HepG2 (cell line): ENCODE results near the gene HSP90AA1. TPM values are rescaled to one million over a fixed set of nuclear protein-coding genes. Genes with fewer than 3 reads are reported as not detected.

Experiments
- ATAC-seq: fragments of 200-7000 bp; cut with Tn5 transposase; 3 replicates; pipeline ENCODE4 v1.9.1; 2020; ENCODE audit warnings: mild to moderate bottlenecking, moderate library complexity
- BruUV-seq: library from RNA; stranded (reverse); fragments of 400-500 nt; replicated peaks from 2 replicates; lab custom pipeline; 2021; lab: Mats Ljungman, UMichigan
- CTCF ChIA-PET: fragments of 300-600 bp; formaldehyde crosslinking; extraction: SDS; loops from one replicate; lab custom pipeline; 2021; ENCODE audit warnings: low total read pairs, inconsistent platforms, low intra/inter-chr PET ratio; lab: Yijun Ruan, JAX
- POLR2A ChIA-PET: fragments of 350-600 bp; sonication (Branson Sonifier 250); formaldehyde crosslinking; loops from one replicate; lab custom pipeline; 2020; ENCODE audit warnings: antibody characterized with exemption, inconsistent platforms; lab: Yijun Ruan, JAX
- DNase-seq: peaks from one replicate; pipeline ENCODE4 v3.0.0-alpha.2; 2015; ENCODE audit warnings: low spot score
- FAIRE-seq: peaks from 3 replicates; lab custom pipeline; 2011; peaks lifted over from hg19 to GRCh38; lab: Jason Lieb, UNC
- H2AFZ ChIP-seq: one replicate; pipeline ENCODE4 v1.6.1; 2011; ENCODE audit warnings: low read length, inconsistent platforms
- H3K27ac ChIP-seq: fragments of 300-600 bp; 3 replicates; pipeline ENCODE4 v1.8.0; 2011; ENCODE audit warnings: mixed run types, mild to moderate bottlenecking, mixed read lengths, low read length, inconsistent platforms; ENCODE audit not compliant: insufficient read depth; ENCODE audit errors: extremely low read length
- H3K27me3 ChIP-seq, 2 experiments: fragments of 200-600 bp in 1 of 2; 2 replicates in 1 of 2; 3 replicates in 1 of 2; pipeline versions ENCODE4 v1.6.0 to v1.8.0; 2011; ENCODE audit warnings: low read length in 2 of 2, mild to moderate bottlenecking in 2 of 2, moderate library complexity in 2 of 2, inconsistent platforms in 1 of 2; ENCODE audit not compliant: insufficient read depth in 2 of 2, control insufficient read depth in 1 of 2
- H3K36me3 ChIP-seq, 2 experiments: fragments of 200-600 bp in 1 of 2; replicated peaks in 1 of 2; 2 replicates in 1 of 2; 3 replicates in 1 of 2; pipeline versions ENCODE4 v1.5.1 to v1.8.0; 2011; ENCODE audit warnings: low read length in 2 of 2, inconsistent platforms in 1 of 2; ENCODE audit not compliant: insufficient read depth in 2 of 2, control insufficient read depth in 1 of 2
- H3K4me1 ChIP-seq: 2 replicates; pipeline ENCODE4 v1.5.1; 2012; ENCODE audit warnings: low read length, inconsistent platforms; ENCODE audit not compliant: insufficient read depth
- H3K4me2 ChIP-seq: 2 replicates; pipeline ENCODE4 v1.6.0; 2011; ENCODE audit warnings: low read depth, low read length, inconsistent platforms
- H3K4me3 ChIP-seq, 3 experiments: fragments of 200-600 bp in 1 of 3; sonication (generic), shearing (Covaris generic) in 1 of 3; replicated peaks in 1 of 3; 2 replicates each; pipeline ENCODE4 v1.5.1; 2011 to 2016; ENCODE audit warnings: low read length in 3 of 3, inconsistent platforms in 2 of 3, low read depth in 2 of 3, mild to moderate bottlenecking in 2 of 3, control low read depth in 1 of 3, mixed read lengths in 1 of 3; ENCODE audit not compliant: insufficient read depth in 1 of 3
- H3K79me2 ChIP-seq: one replicate; pipeline ENCODE4 v1.6.1; 2011; ENCODE audit warnings: low read length, inconsistent platforms; ENCODE audit not compliant: insufficient read depth
- H3K9ac ChIP-seq: 2 replicates; pipeline ENCODE4 v1.6.0; 2011; ENCODE audit warnings: mild to moderate bottlenecking, low read depth, low read length, inconsistent platforms; ENCODE audit not compliant: insufficient read depth
- H3K9me3 ChIP-seq: 2 replicates; pipeline ENCODE4 v1.5.1; 2012; ENCODE audit warnings: mild to moderate bottlenecking, low read length
- H4K20me1 ChIP-seq: 2 replicates; pipeline ENCODE4 v1.6.0; 2011; ENCODE audit warnings: inconsistent platforms, mild to moderate bottlenecking, low read length, moderate library complexity; ENCODE audit not compliant: insufficient read depth
- AGO1 ChIP-seq: fragments of 200-400 bp; formaldehyde crosslinking; IDR thresholded peaks from 2 replicates; pipeline ENCODE4 v1.6.1; 2017; ENCODE audit warnings: mild to moderate bottlenecking, low read depth, low read length, moderate library complexity; ENCODE audit not compliant: poor library complexity, severe bottlenecking
- ARNT ChIP-seq: fragments of 450-650 bp; IDR thresholded peaks from 2 replicates; pipeline ENCODE4 v1.6.1; 2017
- FOSL2 ChIP-seq: sonication (generic); formaldehyde crosslinking; IDR thresholded peaks from 2 replicates; pipeline ENCODE4 v1.4.0; 2020; ENCODE audit warnings: missing genetic modification reagents
- FOXA1 ChIP-seq, 2 experiments: fragments of 450-650 bp in 1 of 2; sonication (generic) in 1 of 2; formaldehyde crosslinking in 1 of 2; IDR thresholded peaks; 2 replicates each; pipeline versions ENCODE4 v1.4.0 to v1.6.1; 2016 to 2020; ENCODE audit warnings: missing genetic modification reagents in 1 of 2
- PHF20 ChIP-seq: sonication (generic); formaldehyde crosslinking; IDR thresholded peaks from 2 replicates; pipeline ENCODE4 v1.5.0; 2020; ENCODE audit warnings: mild to moderate bottlenecking, missing genetic modification reagents
- POGK ChIP-seq: sonication (generic); formaldehyde crosslinking; conservative IDR thresholded peaks from 2 replicates; pipeline ENCODE4 v1.8.0; 2022; ENCODE audit warnings: mild to moderate bottlenecking, moderate library complexity, missing genetic modification reagents
- POLR2AphosphoS2 ChIP-seq: IDR thresholded peaks from 2 replicates; pipeline ENCODE4 v1.6.1; 2011; ENCODE audit warnings: low read depth, low read length, improper control_type of control experiment
- RAD21 ChIP-seq: fragments of 450-650 bp; formaldehyde crosslinking; IDR thresholded peaks from 2 replicates; pipeline ENCODE4 v1.5.0; 2020; ENCODE audit warnings: mild to moderate bottlenecking
- RBFOX2 ChIP-seq: fragments of 200-400 bp; formaldehyde crosslinking; IDR thresholded peaks from 2 replicates; pipeline ENCODE4 v1.6.1; 2017; ENCODE audit warnings: low read depth, mild to moderate bottlenecking, low read length
- RELA ChIP-seq: sonication (generic); formaldehyde crosslinking; IDR thresholded peaks from 2 replicates; pipeline ENCODE4 v1.4.0; 2020; ENCODE audit warnings: missing genetic modification reagents
- ZKSCAN1 ChIP-seq: fragments of 150-350 bp; IDR thresholded peaks from 2 replicates; pipeline ENCODE4 v1.6.1; 2014; ENCODE audit warnings: low read length
- ZNF3 ChIP-seq: IDR thresholded peaks from 2 replicates; pipeline ENCODE4 v1.7.0; 2017; ENCODE audit warnings: inconsistent platforms
- ZNF782 ChIP-seq: sonication (generic); formaldehyde crosslinking; IDR thresholded peaks from 2 replicates; pipeline ENCODE4 v1.4.0; 2020; ENCODE audit warnings: missing genetic modification reagents, mild to moderate bottlenecking, borderline replicate concordance
- ZZZ3 ChIP-seq: sonication (generic); formaldehyde crosslinking; IDR thresholded peaks from 2 replicates; pipeline ENCODE4 v1.4.0; 2020; ENCODE audit warnings: missing genetic modification reagents, mild to moderate bottlenecking, borderline replicate concordance
- WGBS: methylation state at CpG from one replicate; pipeline ENCODE4 v1.1.6; 2017; ENCODE audit warnings: low lambda C conversion rate; 5-methylcytosine and 5-hydroxymethylcytosine counted together
- in situ Hi-C: cut with HindIII; loops from 2 replicates; pipeline ENCODE4 v1.10.0; 2017; ENCODE audit warnings: low pct_unique_long_range_greater_than_20kb; ENCODE audit not compliant: extremely low pct_ligation_motif_present
- intact Hi-C: fragments of 100-400 bp; cut with micrococcal nuclease; formaldehyde crosslinking; loops from one replicate; pipeline ENCODE4 v1.10.0; 2022; ENCODE audit not compliant: unreplicated experiment
- polyA plus RNA-seq, 8 experiments: library from polyadenylated mRNA; depleted of rRNA in 3 of 8; stranded (reverse) in 7 of 8; unstranded in 1 of 8; fragments of >200 nt; fragmentation: Illumina TruSeq in 4 of 8; extraction: Trizol in 4 of 8; gene quantifications; 2 replicates each; pipeline versions ENCODE4 v1.2.1 to v1.2.3, GENCODE V29; 2011 to 2016; ENCODE audit warnings: low read depth in 4 of 8, missing spikeins in 1 of 8, mixed read lengths in 1 of 8; ENCODE audit not compliant: insufficient read depth in 1 of 8
- total RNA-seq, 5 experiments: library from RNA; depleted of rRNA; stranded (reverse); fragments of >200 nt; fragmentation: Illumina TruSeq; extraction: Trizol; gene quantifications; 2 replicates each; pipeline ENCODE4 v1.2.3, GENCODE V29; 2016; ENCODE audit warnings: low read depth in 1 of 5

The HSP90AA1 gene
- total and polyA plus RNA-seq, 2 of the 13 experiments (the other 11 are each of a cell fraction or from before 2014, with no cell fraction given) = 262 to 636 TPM

GRCh38 chr14:102081231-102082080 is 5.4 kb downstream of the HSP90AA1 start:
- H3K27ac ChIP-seq = no peak overlapping the region
- TSS peak; percentile 4 for BruUV-seq
- no peak overlapping the region for H2AFZ ChIP-seq
- TF ChIP-seq POLR2AphosphoS2 (peak; percentile 52; the same call in 1 of the 2 replicates), PHF20 (CRISPR knock-in tag) (no peak), AGO1 (peak; percentile 97), ZKSCAN1 (no peak), ARNT (no peak), FOXA1 (IDR thresholded peaks at IDR 0.05) (no peak), FOXA1 (CRISPR knock-in tag; IDR thresholded peaks at IDR 0.05) (no peak), RELA (CRISPR knock-in tag) (no peak), ZNF782 (no peak), POGK (CRISPR knock-in tag) (no peak), RAD21 (no peak), ZNF3 (CRISPR knock-in tag) (no peak), RBFOX2 (peak; percentile 44; the same call in 1 of the 2 replicates), ZZZ3 (CRISPR knock-in tag) (no peak), FOSL2 (CRISPR knock-in tag) (no peak)
- H3K36me3 ChIP-seq = peaks cover 23 to 57% of the 10 kb centered on the region in 2 experiments
- no peaks in the 10 kb centered on the region; a peak in 1 of 5 replicates for H3K27me3 ChIP-seq
- WGBS = 97% methylated on average over 7 of the region's 7 CpGs
- intact Hi-C loops = no loop called here
- H3K4me3 ChIP-seq = no peak overlapping the region
- ChIA-PET POLR2A (no interaction called here), CTCF (no interaction called here)
- in situ Hi-C loops = loop anchor here (25.0 kb wide), 1 partner anchor 369 kb away; no protein-coding TSS in a partner anchor
- H3K9me3 ChIP-seq = no peaks in the 10 kb centered on the region
- H3K9ac ChIP-seq = no peak overlapping the region
- H4K20me1 ChIP-seq = peaks cover 37% of the 10 kb centered on the region
- H3K4me2 ChIP-seq = no peak overlapping the region
- peaks cover 44% of the 10 kb centered on the region for H3K4me1 ChIP-seq
- DNase-seq = no peak
- no peak for ATAC-seq
- peaks cover 36% of the 10 kb centered on the region for H3K79me2 ChIP-seq
- FAIRE-seq = no peak
